ENCODE results near the gene AP1M2.

The AP1M2 gene

DNA sequence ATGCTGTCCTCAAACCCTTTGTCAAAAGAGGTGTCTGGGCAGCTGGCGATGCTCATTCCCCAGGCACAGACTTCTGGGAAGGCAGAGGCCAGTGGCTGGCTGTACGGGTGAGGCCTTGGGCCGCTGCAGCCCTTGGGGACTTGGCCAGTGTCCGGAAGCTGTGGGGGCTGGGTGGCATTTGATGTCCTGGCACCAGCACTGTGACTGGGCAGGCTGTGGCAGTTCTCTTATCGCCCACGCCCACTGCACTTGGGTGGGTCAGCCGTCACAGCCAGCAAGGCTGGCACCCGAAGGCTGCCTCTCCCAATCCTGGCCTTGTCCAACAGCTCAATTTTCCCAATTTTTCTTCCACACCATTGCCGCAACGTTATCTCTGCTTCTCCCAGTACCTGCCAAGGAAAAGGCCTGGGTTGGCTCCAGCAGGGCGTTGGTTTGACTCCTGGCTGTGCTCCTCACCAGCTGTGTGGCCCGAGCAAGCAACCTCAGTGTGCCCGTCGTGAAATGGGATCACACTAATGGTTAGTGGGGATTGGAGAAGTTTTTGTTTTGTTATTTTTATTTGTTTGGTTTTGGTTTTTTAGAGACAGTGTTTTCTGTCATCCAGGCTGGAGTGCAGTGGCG lies 25.5 kb upstream of the AP1M2 start:
- Mint-ChIP-seq H3K4me1 (ENCODE audit: low read depth) (peaks cover 11% of the 10 kb centered on the region), H3K36me3 (ENCODE audit: low read depth) (no peaks in the 10 kb centered on the region), H3K9me3 (no peaks in the 10 kb centered on the region), H3K27me3 (no peaks in the 10 kb centered on the region), H3K27ac (no peak overlapping the region), H3K4me3 (no peak overlapping the region)
- intact Hi-C loops (cut with micrococcal nuclease), result no loop called here

DNA sequence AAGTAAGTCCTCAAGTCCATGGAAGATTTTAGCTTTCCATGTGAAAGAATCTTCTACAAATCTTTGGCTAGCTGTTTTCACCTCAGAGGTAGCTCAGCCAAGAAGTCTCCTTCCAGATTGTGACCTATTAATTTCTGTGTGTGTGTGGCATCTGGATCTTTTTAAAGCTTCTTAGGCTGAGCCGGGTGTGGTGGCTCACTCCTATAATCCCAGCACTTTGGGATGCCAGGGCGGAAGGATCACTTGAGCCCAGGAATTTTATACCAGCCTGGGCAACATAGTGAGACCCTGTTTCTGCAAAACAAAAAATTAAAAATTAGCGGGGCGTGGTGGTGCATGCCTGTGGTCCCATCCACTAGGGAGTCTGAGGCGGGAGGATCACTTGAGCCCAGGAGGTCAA lies 24.8 kb upstream of the AP1M2 start:
- Mint-ChIP-seq H3K4me1 (ENCODE audit: low read depth) (peaks cover 11% of the 10 kb centered on the region), H3K27ac (no peak overlapping the region), H3K4me3 (no peak overlapping the region), H3K9me3 (no peaks in the 10 kb centered on the region), H3K36me3 (ENCODE audit: low read depth) (no peaks in the 10 kb centered on the region), H3K27me3 (no peaks in the 10 kb centered on the region)
- intact Hi-C loops (cut with micrococcal nuclease), result no loop called here

DNA sequence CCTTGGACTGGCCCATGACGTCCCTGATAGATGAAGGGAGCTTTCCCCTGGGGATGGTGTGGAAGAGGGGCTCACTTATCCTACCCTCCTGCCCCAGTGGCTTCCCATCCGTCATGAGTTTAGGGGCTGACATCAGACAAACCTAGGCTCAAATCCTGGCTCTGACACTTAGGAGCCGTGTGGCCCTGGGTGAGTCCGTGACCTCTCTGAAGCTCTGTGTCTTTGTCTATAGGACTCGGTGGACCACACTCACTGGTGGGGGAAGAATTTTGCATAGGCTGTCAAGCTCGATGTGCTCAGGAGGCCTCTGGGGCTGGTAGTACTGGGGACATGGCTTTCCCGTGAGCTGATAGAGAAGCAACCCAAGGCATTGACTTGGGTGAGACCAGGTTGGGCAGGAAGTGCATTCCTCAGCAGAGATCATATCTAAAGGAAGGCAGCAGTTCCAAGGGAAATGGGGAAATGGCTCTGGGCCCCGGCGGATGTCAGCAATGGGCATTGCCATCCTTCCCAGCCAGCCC lies 17.4 kb upstream of the AP1M2 start:
- Mint-ChIP-seq H3K4me3 (no peak overlapping the region), H3K36me3 (ENCODE audit: low read depth) (no peaks in the 10 kb centered on the region), H3K27me3 (peaks cover 12% of the 10 kb centered on the region), H3K4me1 (ENCODE audit: low read depth) (peaks cover 25% of the 10 kb centered on the region), H3K9me3 (no peaks in the 10 kb centered on the region), H3K27ac (peak overlapping the region; percentile 9)
- intact Hi-C loops (cut with micrococcal nuclease), result no loop called here

DNA sequence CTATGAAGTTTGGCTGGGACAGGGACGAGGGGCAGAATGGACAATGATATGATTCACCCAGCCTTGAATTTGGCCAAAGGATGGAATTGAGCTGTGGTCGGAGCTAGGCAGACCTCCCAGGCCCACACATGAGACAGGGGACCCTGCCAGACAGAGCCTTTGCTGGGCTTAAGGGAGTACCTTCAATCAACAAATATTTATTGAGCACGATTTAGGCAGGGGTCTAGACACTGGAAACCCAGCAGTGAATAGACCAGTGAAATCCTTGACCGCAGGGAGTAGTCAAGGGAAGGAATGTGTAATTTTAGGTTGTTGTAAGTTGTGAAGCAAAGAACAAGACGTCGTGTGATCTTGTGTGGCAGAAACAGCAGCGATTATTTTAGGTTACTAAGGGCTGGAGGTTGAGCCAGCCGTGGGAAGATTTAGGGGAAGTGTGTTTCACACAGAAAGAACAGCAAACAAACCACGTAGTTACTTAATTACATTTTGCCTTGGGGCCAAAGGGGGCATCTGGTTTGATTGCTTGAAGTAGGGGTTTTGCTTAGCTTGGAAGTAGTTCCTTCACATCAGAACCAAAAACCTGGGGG lies 16.9 kb upstream of the AP1M2 start:
- Mint-ChIP-seq H3K27ac (peak overlapping the region; percentile 44), H3K4me3 (peak overlapping the region; percentile 78), H3K36me3 (ENCODE audit: low read depth) (no peaks in the 10 kb centered on the region), H3K4me1 (ENCODE audit: low read depth) (peaks cover 25% of the 10 kb centered on the region), H3K9me3 (no peaks in the 10 kb centered on the region), H3K27me3 (peaks cover 12% of the 10 kb centered on the region)
- intact Hi-C loops (cut with micrococcal nuclease), result no loop called here

DNA sequence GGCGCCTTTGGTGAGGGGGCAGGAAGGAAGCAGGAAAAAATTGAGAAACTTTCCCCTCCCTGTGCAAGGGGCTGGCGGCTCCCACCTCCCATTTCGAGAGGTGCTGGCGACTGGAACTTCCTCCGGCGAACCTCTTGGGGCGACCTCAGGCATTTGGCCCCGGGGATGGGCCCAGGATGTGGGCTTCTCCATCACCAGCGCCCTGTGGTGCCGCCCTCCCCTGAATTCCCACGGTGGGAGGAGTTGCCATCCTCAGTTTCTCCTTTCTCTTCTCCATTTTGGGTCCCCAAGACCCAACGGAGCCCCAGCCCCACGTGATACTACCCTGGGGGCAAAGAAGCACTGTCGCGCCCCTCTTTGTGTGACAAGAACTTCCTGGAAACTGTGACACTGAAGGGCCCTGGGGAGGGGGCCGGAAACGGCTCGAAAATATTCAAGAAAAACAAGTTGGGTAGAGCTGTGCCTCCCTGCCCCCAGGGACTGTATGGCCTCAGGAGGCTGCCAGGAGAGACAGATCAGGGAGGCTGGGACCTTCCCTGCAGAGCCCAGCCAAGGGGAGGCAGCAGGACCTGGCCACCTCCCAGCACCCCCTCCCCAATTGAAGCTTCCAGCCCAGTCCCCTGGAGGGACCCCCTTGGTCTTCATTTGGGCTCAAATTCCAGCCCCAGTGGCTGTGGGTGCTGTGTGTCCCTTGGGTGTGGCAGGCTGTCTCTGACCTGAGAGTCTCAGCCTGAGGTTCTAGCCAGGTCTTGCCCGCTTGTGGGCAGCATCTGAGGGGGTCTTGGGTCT lies 16.2 kb upstream of the AP1M2 start:
- H3K36me3 Mint-ChIP-seq (ENCODE audit: low read depth), result no peaks in the 10 kb centered on the region
- peak overlapping the region; percentile 44 for H3K27ac Mint-ChIP-seq
- H3K9me3 Mint-ChIP-seq, result no peaks in the 10 kb centered on the region
- peaks cover 12% of the 10 kb centered on the region for H3K27me3 Mint-ChIP-seq
- H3K4me3 Mint-ChIP-seq, result peak overlapping the region; percentile 78
- peaks cover 25% of the 10 kb centered on the region for H3K4me1 Mint-ChIP-seq (ENCODE audit: low read depth)
- intact Hi-C loops (cut with micrococcal nuclease), result no loop called here

DNA sequence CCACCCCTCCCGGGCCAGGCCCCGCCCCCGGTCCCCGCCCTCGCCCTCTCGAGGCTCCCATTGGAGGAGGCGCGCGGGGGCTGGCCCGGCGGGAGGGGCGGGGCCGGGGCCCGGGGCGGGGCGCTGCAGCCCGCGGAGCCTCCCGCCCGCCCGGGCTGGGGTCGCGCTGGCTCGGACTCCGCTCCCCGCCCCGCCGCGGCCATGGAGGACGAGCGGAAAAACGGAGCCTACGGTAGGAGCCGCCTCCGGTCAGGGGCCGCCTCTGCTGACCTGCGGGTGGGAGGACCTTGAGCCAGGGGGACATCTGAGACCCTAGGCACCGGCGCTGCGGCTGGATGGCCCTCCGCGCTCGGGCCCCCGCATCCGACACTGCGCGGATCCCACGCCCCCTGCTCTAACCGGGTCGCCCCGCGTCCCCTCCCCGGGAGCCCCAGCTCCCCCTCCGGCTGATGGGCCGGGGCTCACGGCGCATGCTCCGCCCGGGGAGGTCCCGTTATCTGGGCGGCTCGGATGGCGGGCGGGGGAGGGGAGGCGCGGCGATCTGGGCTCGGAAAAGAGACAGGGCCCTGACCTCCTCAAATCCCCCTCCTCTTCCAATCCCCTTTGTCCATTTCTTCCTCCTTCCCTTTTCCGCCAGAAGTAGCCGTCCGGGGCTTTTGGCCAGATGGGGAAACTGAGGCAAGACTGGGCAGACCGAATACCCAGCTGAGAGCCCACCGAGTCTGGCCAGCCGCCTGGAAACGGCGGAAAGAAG lies 15.4 kb upstream of the AP1M2 start:
- peaks cover 12% of the 10 kb centered on the region for H3K27me3 Mint-ChIP-seq
- peak overlapping the region; percentile 78 for H3K4me3 Mint-ChIP-seq
- peak overlapping the region; percentile 44 for H3K27ac Mint-ChIP-seq
- intact Hi-C loops (cut with micrococcal nuclease), result no loop called here
- no peaks in the 10 kb centered on the region for H3K9me3 Mint-ChIP-seq
- peaks cover 25% of the 10 kb centered on the region for H3K4me1 Mint-ChIP-seq (ENCODE audit: low read depth)
- H3K36me3 Mint-ChIP-seq (ENCODE audit: low read depth), result no peaks in the 10 kb centered on the region

DNA sequence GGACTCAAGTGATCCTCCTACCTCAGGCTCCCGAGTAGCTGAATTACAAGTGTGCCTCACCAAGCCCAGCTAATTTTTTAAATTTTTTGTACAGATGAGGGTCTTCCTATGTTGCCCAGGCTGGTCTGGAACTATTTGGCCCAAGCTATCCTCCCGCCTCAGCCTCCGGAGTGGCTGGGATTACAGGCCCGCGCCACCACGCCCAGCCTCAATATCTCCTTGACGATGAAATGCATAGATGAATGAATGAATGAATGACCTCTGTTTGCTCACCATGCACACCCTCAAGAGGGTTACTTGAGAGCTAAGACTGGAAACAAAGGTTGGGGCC lies 14.9 kb upstream of the AP1M2 start:
- intact Hi-C loops (cut with micrococcal nuclease), result no loop called here
- Mint-ChIP-seq H3K27ac (no peak overlapping the region), H3K4me3 (peak overlapping the region; percentile 52), H3K4me1 (ENCODE audit: low read depth) (peaks cover 28% of the 10 kb centered on the region), H3K36me3 (ENCODE audit: low read depth) (no peaks in the 10 kb centered on the region), H3K27me3 (peaks cover 12% of the 10 kb centered on the region), H3K9me3 (no peaks in the 10 kb centered on the region)

DNA sequence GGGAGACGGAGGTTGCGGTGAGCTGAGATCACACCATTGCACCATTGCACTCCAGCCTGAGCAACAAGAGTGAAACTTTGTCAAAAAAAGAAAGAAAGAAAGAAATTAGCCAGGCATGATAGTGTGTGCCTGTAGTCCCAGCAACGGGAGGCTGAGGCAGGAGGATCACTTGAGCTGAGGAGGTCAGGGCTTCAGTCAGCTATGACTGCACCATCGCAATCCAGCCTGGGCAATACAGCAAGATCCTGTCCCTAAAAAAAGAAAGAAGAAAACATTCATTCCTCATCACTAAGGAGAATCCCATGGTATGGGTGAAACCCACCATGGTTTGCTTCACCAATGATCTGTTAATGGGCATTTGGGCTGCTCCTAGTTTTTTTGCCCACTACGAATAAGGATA lies 13.0 kb upstream of the AP1M2 start:
- intact Hi-C loops (cut with micrococcal nuclease), result no loop called here
- Mint-ChIP-seq H3K27ac (no peak overlapping the region), H3K36me3 (ENCODE audit: low read depth) (no peaks in the 10 kb centered on the region), H3K27me3 (peaks cover 12% of the 10 kb centered on the region), H3K4me1 (ENCODE audit: low read depth) (peaks cover 45% of the 10 kb centered on the region), H3K4me3 (no peak overlapping the region), H3K9me3 (no peaks in the 10 kb centered on the region)

DNA sequence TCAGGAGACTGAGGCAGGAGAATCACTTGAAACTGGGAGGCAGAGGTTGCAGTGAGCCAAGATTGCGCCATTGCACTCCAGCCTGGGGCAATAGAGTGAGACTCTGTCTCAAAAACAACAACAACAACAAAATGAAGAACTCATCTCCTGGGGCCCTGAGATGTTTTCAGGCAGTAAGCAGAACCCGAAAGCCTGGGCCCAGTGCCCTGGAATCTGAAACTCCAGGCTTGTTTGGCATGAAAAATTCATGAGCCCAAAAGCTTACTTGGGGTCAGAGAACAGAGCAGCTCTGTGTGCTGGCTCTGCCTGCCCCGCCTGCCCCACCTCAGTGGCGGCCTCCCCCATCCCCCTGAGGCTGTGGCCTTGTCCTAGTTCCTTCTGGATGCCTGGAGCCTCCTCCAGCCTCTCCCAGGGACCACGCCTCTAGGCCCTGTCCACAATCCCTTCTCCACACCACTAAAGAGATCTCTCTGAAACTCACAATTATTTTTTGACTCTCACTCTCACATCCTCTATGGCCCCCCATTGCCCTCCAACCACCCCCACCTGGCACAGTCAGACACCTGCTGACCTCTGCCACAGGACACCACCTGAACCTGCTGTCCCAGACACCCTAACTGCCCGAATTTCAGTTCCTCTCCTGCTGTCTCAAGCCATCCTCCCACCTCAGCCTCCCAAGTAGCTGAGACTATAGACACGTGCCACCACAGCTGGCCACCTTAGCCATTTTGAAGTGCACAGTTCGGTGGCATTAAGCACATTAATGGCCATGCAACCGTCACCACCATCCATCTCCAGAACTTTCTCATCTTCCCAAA lies 6.9 kb upstream of the AP1M2 start:
- intact Hi-C loops (cut with micrococcal nuclease), result no loop called here
- Mint-ChIP-seq H3K9me3 (no peaks in the 10 kb centered on the region), H3K36me3 (ENCODE audit: low read depth) (no peaks in the 10 kb centered on the region), H3K27me3 (no peaks in the 10 kb centered on the region), H3K27ac (peak overlapping the region; percentile 82), H3K4me1 (ENCODE audit: low read depth) (peaks cover 41% of the 10 kb centered on the region), H3K4me3 (no peak overlapping the region)

DNA sequence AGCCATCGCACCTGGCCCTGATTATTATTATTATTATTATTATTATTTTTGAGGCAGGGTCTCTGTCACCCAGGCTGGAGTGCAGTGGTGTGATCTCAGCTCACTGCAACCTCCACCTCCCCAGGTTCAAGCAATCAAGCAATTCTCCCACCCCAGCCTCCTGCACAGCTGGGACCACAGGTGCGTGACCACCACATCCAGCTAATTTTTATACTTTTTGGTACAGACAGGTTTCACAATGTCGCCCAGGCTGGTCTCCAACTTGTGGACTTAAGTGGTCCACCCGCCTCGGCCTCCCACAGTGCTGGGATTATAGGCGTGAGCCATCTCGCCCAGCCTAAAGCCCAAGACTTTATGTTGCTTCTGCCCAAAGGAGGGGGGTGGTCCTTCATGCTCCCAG lies 6.0 kb upstream of the AP1M2 start:
- H3K4me3 Mint-ChIP-seq, result no peak overlapping the region
- intact Hi-C loops (cut with micrococcal nuclease), result no loop called here
- no peaks in the 10 kb centered on the region for H3K9me3 Mint-ChIP-seq
- no peaks in the 10 kb centered on the region for H3K36me3 Mint-ChIP-seq (ENCODE audit: low read depth)
- peaks cover 41% of the 10 kb centered on the region for H3K4me1 Mint-ChIP-seq (ENCODE audit: low read depth)
- no peaks in the 10 kb centered on the region for H3K27me3 Mint-ChIP-seq
- no peak overlapping the region for H3K27ac Mint-ChIP-seq

DNA sequence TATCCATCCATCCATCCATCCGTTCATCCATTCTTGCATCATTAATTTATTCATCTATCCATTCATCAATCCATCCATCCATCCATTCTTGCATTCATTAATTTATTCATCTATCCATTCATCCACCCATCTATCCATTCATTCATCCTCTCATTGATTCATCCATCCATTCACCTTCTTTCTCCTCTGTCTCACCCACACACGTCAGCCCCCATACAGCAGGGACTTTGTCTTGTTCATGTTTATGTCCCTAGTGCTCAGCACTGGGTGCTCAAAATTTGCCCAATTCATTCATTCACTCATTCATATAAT lies 683 bp upstream of the AP1M2 start:
- intact Hi-C loops (cut with micrococcal nuclease), result no loop called here
- Mint-ChIP-seq H3K9me3 (no peaks in the 10 kb centered on the region), H3K4me3 (no peak overlapping the region), H3K36me3 (ENCODE audit: low read depth) (no peaks in the 10 kb centered on the region), H3K4me1 (ENCODE audit: low read depth) (no peaks in the 10 kb centered on the region), H3K27ac (no peak overlapping the region), H3K27me3 (peaks cover 22% of the 10 kb centered on the region)

DNA sequence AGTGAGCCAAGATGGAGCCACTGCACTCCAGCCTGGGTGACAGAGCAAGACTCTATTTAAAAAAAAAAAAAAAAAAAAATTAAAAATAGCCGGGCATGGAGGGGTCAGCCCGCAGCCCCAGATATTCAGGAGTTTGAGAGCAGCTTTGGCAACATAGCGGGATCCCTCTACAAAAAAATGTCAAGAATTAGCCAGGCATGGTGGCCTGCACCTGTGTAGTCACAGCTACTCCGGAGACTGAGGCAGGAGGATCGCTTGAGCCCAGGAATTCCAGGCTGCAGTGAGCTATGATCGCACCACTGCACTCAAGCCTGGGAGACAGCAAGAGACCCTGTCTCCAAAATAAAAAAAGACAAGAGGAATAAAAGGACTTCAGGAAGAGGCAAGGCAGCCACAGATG lies 716 bp downstream of the AP1M2 start:
- no peak overlapping the region for H3K27ac Mint-ChIP-seq
- no peaks in the 10 kb centered on the region for H3K4me1 Mint-ChIP-seq (ENCODE audit: low read depth)
- H3K9me3 Mint-ChIP-seq, result no peaks in the 10 kb centered on the region
- intact Hi-C loops (cut with micrococcal nuclease), result no loop called here
- H3K27me3 Mint-ChIP-seq, result peaks cover 22% of the 10 kb centered on the region
- no peak overlapping the region for H3K4me3 Mint-ChIP-seq
- H3K36me3 Mint-ChIP-seq (ENCODE audit: low read depth), result no peaks in the 10 kb centered on the region

DNA sequence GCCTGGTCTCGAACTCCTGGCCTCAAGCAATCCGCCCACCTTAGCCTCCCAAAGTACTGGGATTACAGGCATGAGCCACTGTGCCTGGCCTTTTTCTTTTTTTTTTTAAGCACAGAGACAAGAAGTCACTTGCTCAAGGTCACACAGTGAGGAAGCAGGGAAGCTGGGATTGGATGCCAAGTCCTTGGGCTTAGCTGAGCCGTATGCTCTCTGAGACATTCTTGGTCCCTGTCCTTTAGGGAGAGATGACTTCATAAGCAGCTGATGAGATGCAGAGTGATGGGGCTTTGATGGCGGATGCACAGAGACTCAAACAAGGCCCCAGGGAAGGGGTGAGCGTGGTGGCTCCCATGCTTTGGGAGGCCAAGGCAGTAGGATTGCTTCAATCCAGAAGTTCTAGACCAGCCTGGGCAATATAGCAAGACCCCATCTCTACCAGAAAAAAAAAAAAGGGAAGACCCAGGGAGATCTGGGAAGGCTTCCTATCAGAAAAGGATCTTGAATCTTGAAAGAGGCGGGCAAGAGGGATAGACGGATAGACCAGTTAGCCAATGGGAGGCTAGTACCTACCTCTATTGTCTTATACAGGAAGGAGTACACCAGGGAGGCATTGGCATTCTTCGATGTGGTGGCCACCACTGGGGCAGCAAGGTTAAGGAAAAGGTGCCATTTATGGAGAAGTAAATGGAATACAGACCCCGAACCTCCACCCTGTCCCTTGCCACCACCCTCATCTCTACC lies 3.9 kb downstream of the AP1M2 start:
- H3K27me3 Mint-ChIP-seq, result peaks cover 22% of the 10 kb centered on the region
- H3K4me3 Mint-ChIP-seq, result no peak overlapping the region
- no peaks in the 10 kb centered on the region for H3K36me3 Mint-ChIP-seq (ENCODE audit: low read depth)
- intact Hi-C loops (cut with micrococcal nuclease), result no loop called here
- H3K27ac Mint-ChIP-seq, result no peak overlapping the region
- no peaks in the 10 kb centered on the region for H3K9me3 Mint-ChIP-seq
- H3K4me1 Mint-ChIP-seq (ENCODE audit: low read depth), result no peaks in the 10 kb centered on the region
